ENCODE data around the gene PRKN.

- TF ChIP-seq CTCF (conservative IDR thresholded peaks at IDR 0.05; ENCODE audit: low read depth, low read length) (no peak), EZH2 (IDR thresholded peaks at IDR 0.05; ENCODE audit: borderline replicate concordance, low read depth, low read length, poor library complexity, severe bottlenecking) (no peak)
These were observed 652.8 kb downstream of the PRKN start for GRCh38 chr6:162074641-162075275.

Data from A673 (cell line).